Measurements from ENCODE around the gene KXD1. TPM values are rescaled to one million over a fixed set of nuclear protein-coding genes. Genes with fewer than 3 reads are reported as not detected.

KXD1 gene
- total RNA-seq, 1 experiment from 2014 or later, result 138 TPM

DNA sequence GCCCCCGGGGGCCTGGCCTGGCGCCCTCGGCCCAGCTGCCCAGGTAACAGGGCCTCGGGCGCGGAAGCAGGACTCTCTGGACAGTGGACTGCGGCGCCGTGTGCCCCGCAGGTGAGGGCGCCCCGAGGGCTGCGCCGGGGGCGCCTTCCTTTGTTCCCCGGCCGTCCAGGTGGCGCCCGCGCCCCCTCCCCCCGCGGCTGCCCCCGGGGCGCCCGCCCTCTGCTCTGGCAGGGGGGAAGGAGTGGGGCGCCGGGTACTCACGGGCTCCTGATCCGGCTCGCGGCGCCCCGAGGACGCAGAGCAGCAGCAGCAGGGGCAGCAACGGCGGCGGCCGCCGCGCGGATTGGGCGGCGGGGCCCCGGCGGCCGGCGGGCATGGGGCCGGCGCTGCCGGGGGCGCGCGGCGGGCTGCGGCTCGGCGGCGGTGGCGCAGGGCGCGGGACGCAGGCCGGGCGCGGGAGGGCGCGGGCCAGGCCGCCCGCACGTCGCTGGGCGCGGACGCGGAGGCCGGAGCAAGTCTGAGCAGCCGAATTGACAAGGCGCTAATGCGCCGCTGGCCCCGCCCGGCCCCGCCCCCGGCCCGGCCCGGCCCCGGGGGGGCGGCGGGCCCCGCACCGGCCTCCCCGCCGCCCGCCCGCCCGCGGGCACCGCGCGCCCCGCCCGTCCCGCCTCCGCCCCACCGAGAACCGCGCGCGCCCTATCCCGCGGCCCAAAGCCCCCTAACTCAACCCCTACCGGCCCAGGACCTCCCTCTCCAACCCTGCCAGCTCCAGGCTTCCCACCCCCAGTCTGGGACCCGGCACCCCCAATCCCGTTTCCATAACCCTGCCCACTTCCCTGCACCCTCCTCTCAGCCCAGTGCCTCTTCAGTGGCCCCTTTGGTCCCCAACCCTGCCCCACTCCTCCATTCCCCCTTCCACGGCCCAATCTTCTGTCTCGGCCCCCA, 48.9 kb downstream of the KXD1 start, which contains the start of gene CRLF1:
Gene CRLF1, minus strand, starts transcription at position 519 of the 945 bp plus-strand sequence. Its CDS starts 143 bp downstream, at position 376.
- Histone ChIP-seq H3K14ac (ENCODE audit: insufficient read depth, low read length) (no peak within 1 kb of the TSS), H3K27ac (ENCODE audit: insufficient read length, low read depth, low read length) (no peak within 1 kb of the TSS), H3K79me2 (ENCODE audit: insufficient read depth, low read length) (no peaks in the 10 kb centered on the region), H2BK20ac (ENCODE audit: low read depth, low read length, poor library complexity, severe bottlenecking) (no peak within 1 kb of the TSS), H2BK5ac (ENCODE audit: insufficient read length, low read length) (no peak within 1 kb of the TSS), H3K18ac (ENCODE audit: insufficient read length, low read depth, low read length) (no peak within 1 kb of the TSS), H3K4me2 (ENCODE audit: insufficient read depth, insufficient read length, low read length) (peak within 1 kb of the TSS; percentile 24), H2BK120ac (ENCODE audit: low read depth, low read length, poor library complexity, severe bottlenecking) (no peak within 1 kb of the TSS), H4K91ac (ENCODE audit: insufficient read length, low read depth, low read length) (no peak within 1 kb of the TSS), H2AK5ac (ENCODE audit: insufficient read length, low read length) (no peak within 1 kb of the TSS), H4K20me1 (ENCODE audit: control insufficient read depth, insufficient read depth, insufficient read length) (no peaks in the 10 kb centered on the region), H3K4ac (ENCODE audit: low read depth, low read length) (no peak within 1 kb of the TSS), H4K8ac (replicated peaks; ENCODE audit: insufficient read length, low read depth, low read length) (no peak within 1 kb of the TSS), H2AFZ (ENCODE audit: low read length) (no peak within 1 kb of the TSS), H3K23me2 (ENCODE audit: insufficient read length, low read depth, low read length, poor library complexity, severe bottlenecking) (peaks cover 12% of the 10 kb centered on the region), H2BK15ac (ENCODE audit: low read depth, low read length) (no peak within 1 kb of the TSS), H3K23ac (ENCODE audit: insufficient read length, low read depth, low read length) (no peak within 1 kb of the TSS), H3K9ac (ENCODE audit: extremely low read depth, insufficient read length, low read length) (no peak within 1 kb of the TSS), H2BK12ac (ENCODE audit: insufficient read length, low read depth, low read length) (no peak within 1 kb of the TSS), H3K9me3 (ENCODE audit: control insufficient read depth, low read depth, low read length) (no peaks in the 10 kb centered on the region), H4K5ac (ENCODE audit: insufficient read length, low read depth, low read length) (no peak within 1 kb of the TSS), H3K79me1 (ENCODE audit: insufficient read depth, low read depth, low read length, poor library complexity, severe bottlenecking) (no peaks in the 10 kb centered on the region), H3T11ph (ENCODE audit: low read length) (no peak within 1 kb of the TSS), H3K27me3 (ENCODE audit: insufficient read depth, low read length) (peaks cover 73% of the 10 kb centered on the region), H3K56ac (ENCODE audit: insufficient read length, low read depth, low read length) (no peak within 1 kb of the TSS), H3K4me1 (ENCODE audit: insufficient read depth, low read length) (peaks cover 17% of the 10 kb centered on the region)
- Mint-ChIP-seq H3K36me3 (ENCODE audit: insufficient read depth in 1 of 3, low read depth in 3 of 3) (peaks cover 0 to 6% (median 0%) of the 10 kb centered on the region in 3 experiments; a peak in 2 of 7 replicates), H3K4me1 (peaks cover 39 to 52% of the 10 kb centered on the region in 2 experiments), H3K27me3 (ENCODE audit: low read depth) (peaks cover 85% of the 10 kb centered on the region), H3K4me3 (peak within 1 kb of the TSS; percentile 64 to 76), H3K9me3 (peaks cover 0 to 2% of the 10 kb centered on the region in 2 experiments; a peak in 1 of 5 replicates), H3K27ac (no peak within 1 kb of the TSS)
- WGBS (ENCODE audit: extremely low coverage, insufficient read length, low lambda C conversion rate), result no CpG with 5 or more reads among the region's 116 CpGs
- DNase-seq, result no peak
- TF ChIP-seq, protein P1, sequence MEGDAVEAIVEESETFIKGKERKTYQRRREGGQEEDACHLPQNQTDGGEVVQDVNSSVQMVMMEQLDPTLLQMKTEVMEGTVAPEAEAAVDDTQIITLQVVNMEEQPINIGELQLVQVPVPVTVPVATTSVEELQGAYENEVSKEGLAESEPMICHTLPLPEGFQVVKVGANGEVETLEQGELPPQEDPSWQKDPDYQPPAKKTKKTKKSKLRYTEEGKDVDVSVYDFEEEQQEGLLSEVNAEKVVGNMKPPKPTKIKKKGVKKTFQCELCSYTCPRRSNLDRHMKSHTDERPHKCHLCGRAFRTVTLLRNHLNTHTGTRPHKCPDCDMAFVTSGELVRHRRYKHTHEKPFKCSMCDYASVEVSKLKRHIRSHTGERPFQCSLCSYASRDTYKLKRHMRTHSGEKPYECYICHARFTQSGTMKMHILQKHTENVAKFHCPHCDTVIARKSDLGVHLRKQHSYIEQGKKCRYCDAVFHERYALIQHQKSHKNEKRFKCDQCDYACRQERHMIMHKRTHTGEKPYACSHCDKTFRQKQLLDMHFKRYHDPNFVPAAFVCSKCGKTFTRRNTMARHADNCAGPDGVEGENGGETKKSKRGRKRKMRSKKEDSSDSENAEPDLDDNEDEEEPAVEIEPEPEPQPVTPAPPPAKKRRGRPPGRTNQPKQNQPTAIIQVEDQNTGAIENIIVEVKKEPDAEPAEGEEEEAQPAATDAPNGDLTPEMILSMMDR (conservative IDR thresholded peaks at IDR 0.05), result no peak
